SHP77 treated with DMSO at 0.1 percent for 48 hours (cell line): ENCODE measurements around the gene PEF1.
"Not testable (repeated sequence)": the region's sequence is repeated elsewhere in the genome, so short reads cannot be mapped to it uniquely, and the experiment has no call there.

ENCODE experiments used
- DNase-seq: peaks from one replicate; lab custom pipeline; 2025; lab: John Stamatoyannopoulos, UW

PEF1 gene

GRCh38 chr1:31609514-31610118, 35.1 kb downstream of the PEF1 start:
- DNase-seq, result no peak

- DNase-seq, result no peak
Observed at GRCh38 chr1:31607360-31607759, 37.3 kb downstream of the PEF1 start.

DNA sequence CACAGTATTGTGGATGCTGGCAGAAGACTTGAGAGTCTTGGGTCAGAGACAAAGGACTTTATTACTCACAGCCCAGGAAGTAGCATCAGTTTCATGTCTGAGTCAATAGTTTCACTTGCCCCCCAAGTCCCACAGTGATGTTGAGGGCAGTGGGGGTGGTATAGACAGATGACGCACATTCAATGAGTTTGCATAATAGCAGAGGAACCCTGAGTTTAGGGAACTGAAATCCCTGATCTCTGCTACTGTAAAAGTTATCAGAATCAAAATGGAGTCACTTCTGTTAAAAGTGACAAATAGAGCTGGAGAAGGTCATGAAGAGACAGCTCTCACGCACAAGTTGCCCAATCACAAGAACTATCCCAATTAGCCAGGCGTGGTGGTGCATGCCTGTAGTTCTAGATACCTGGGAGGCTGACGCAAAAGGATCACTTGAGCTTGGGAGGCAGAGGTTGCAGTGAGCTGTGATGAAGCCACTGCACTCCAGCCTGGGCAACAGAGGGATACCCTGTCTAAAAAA, 38.7 kb downstream of the PEF1 start:
- DNase-seq, result no peak

DNA sequence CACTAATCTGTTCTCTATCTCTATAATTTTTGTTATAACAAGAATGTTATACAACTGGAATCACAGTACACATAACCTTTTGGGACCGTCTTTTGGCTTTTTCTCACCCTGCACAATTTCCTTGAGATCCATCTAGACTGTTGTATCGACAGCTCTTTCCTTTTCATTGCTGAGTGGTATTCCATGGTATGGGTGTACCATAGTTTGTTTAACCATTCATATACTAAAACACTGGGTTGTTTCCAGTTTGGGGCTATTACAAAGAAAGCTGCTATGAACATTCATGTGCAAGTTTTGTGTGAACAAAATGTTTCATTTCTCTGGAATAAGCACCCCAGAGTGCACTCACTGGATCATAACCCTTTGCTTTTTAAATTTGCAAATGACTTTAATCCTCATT, 42.6 kb downstream of the PEF1 start:
- DNase-seq, result no peak

GRCh38 chr1:31600641-31601040, 44.0 kb downstream of the PEF1 start:
- no peak for DNase-seq

- DNase-seq, result no peak
Observed at GRCh38 chr1:31598980-31599379, 45.7 kb downstream of the PEF1 start.

DNA sequence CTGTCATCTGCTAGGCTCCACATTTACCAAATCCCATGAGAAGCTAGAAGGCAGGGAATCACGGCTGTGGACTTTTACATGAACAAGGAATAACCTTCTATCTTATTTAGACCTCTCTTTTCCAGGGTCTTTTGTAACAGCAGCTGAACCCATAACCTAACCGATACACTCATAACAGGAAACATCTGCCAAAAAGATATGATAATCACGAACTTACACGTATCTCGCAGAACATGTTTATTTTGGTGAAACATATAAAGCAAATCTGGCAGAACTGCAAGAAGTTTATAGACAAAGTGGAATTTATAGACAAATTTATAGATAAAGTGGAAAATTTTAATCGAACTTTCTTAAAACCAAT, 48.0 kb downstream of the PEF1 start:
- no peak for DNase-seq

DNA sequence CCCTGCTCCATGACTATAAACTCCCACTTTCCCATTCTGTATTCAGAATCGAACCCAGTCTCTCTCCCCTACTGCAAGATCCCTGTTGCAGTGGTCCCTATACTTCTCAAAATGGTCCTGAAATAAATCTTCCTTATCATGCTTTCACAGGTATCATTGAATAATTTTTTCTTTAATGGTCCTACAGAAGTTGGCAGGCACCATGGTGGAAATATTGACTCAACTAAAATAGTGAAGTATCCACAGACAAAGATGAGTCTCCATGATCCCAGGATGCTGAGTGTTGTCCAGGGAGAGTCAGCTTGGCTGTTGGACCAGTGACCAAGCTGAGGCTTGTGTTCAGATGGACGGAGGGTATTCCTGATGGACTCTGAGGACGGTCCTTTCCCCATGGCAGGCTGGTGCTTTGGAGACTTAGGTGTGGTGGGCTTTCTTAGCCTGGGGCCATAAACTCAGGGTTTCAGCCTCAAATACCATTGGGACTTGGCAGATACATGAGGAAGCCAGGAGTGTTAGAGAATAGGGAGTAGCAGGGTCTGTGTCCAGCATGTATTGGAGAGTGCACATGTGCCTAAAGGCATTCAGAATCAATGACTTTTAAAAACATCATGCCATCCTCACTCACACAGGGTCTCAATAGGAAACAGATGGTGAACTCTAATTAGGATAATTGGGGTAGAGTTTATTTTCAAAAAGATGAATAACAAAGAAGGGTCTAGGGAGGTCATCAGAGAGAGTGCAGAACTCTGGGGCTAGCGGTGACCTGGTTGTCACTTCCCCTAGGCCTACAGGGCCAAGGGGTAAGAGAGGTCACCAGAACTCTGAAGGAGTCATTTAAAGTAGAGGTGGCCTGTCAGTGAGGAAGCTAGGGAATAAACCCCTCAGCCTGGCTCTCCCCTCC, 48.6 kb downstream of the PEF1 start:
- no peak for DNase-seq

- DNase-seq, result peak; percentile 67
Observed at GRCh38 chr1:31593770-31594632, 50.7 kb downstream of the PEF1 start.

GRCh38 chr1:31593136-31593665, 51.5 kb downstream of the PEF1 start:
- no peak for DNase-seq

DNA sequence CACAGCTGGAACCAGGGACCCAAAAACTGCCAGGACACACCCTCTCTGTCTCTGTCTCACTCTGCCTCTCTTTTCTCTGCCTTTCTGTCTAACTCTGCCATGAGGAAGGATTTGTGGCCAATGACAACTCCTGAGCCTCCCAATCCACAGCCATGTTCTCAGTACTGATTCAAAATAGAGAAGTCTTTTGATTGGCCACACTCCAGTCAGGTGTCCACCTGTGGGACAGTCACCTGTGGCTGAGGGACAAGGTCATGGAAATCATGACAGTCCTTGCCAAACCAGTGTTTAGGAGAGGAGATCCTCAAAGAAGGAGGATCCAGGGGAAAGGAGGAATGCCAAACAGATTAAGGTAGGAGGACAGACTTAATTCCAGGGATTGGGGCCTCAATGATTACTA, 52.5 kb downstream of the PEF1 start:
- DNase-seq, result no peak

GRCh38 chr1:31591425-31592093, 53.1 kb downstream of the PEF1 start:
- no peak for DNase-seq

DNA sequence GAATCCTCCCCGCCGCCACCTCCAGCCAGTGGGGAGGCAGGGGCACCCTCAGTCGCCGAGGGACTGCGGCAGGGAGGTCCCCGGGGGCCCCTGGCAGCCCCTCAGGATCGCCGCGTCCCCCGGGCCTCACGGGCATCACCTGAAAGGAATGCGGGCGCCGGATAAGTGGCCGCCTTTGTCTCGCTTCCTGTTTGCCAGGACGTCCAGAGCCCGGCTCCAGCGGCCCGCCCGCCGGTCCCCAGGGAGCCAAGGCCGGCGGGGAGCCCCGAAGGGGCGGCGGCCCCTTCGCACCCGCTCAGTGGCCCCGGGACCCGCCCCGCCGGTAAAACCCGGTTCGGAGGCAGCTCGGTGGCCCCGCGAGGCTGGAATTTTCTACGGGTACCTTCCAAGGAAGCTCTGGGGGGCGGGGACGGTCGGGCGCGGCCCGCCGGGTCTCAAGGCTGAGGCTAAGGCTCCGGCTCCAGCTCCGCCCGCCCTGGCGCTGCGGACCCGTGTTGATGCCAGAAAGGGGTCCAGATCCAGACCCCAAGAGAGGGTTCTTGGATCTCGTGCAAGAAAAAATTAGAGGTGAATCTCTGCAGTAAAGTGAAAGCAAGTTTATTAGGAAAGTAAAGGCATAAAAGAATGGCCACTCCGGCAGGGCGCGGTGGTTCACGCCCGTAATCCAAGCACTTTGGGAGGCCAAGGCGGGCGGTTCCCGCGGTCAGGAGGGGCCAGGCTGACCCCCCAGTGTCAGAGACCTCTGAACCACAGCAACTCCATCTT, 55.7 kb downstream of the PEF1 start:
- no peak for DNase-seq

DNA sequence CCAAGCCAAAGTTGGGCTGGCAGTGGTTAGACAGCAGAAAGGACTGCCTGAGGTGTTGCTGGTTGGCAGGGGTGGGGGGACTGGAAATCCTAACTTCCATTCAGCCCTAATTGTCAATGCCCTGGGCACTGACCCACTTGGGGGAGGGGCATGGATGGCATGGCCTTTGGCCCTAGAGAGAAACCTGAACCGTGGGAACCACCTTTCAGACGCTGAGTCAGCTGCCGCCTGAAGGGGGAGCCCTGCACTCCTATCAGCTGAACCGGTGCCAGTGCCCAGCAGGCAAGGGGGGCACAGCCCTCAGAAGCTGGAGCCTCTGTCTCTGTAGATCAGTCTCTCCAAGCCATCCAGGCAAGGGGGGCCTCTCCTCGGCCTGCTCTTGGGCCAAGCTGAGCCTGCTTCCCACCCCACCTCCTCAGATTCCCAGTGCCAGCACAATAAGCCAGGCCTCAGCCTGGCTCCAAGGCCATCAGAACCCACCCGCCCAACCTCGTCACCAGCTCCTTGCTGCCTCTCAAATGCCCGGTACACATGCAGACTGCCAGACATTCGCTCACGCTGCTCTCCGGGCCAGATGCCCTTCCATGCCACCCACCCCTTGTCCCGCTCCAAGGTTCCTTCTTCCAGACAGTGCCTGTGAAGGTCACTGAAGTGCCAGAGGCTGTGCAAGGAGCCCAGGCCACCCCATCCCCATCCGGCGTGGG, 56.8 kb downstream of the PEF1 start:
- peak; percentile 14 for DNase-seq

GRCh38 chr1:31587328-31587699, 57.4 kb downstream of the PEF1 start:
- DNase-seq, result not testable (repeated sequence)

GRCh38 chr1:31586376-31587327, 58.0 kb downstream of the PEF1 start:
- DNase-seq, result no peak

DNA sequence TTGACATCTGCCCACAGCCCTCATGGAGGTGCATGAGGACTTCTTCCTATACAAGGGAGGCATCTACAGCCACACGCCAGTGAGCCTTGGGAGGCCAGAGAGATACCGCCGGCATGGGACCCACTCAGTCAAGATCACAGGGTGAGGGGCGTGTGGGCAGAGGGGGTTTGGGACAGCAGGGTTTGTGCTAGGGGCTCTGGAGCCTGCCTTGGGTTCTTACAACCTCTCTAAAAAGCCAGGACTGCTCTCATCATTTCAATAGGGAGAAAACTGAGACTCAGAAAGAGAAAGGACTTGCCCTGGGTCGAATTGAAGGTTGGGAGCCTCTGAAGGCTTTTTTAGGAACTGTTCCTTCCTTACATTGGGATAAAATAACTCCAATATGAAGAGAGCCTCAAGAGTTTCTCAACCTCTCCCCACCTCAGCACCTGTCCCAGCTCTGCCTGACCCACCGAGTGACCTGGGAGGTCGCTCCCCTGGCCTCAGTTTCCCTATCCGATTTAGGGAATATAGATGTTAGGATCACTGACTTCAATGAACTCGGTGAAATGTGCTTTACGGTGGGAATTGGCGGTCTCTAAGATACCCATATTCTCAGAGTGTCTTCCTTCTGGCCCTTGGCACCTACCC, 58.8 kb downstream of the PEF1 start:
- no peak for DNase-seq

DNA sequence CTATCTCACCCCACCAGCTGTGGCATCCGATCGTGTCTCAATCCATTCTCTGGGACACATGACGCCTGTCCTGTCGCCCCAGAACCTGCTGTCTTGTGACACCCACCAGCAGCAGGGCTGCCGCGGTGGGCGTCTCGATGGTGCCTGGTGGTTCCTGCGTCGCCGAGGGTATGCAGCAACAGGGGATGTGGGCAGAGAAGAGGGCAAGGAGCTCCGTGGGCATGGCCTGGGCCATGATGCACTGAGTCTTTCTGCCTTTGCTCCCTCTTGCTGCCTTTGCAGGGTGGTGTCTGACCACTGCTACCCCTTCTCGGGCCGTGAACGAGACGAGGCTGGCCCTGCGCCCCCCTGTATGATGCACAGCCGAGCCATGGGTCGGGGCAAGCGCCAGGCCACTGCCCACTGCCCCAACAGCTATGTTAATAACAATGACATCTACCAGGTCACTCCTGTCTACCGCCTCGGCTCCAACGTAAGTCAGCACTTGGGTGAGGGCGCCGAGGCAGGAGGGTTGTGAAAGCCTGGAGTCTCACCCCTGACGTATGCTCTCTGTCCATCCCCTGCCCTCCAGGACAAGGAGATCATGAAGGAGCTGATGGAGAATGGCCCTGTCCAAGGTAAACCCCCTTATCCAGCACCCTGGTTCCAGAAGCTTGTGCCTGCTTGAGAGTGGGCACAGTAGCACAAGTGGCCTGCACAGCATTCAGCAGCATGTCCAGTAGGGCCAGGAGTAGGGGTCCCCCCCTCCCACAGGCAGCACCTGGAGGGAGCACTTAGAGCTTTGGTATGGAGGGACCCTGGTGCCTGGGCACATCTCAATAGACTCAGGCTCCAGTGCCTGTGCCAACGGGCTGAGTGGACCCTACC, 59.6 kb downstream of the PEF1 start:
- no peak for DNase-seq
